AG09309 (cell line): Measurements from ENCODE around the gene CYB561.

ENCODE experiments used
- DNase-seq: peaks from one replicate; pipeline ENCODE4 v3.0.0-alpha.2; 2010; ENCODE audit warnings: low read depth
- H3K4me3 ChIP-seq: 2 replicates; pipeline ENCODE4 v1.5.1; 2011; ENCODE audit warnings: mild to moderate bottlenecking, low read depth, low read length, moderate library complexity; ENCODE audit not compliant: control insufficient read depth
- CTCF ChIP-seq: IDR thresholded peaks from 2 replicates; pipeline ENCODE4 v1.5.1; 2011; ENCODE audit warnings: mild to moderate bottlenecking, low read depth, low read length, inconsistent platforms; ENCODE audit not compliant: insufficient read depth, control insufficient read depth; ENCODE audit errors: missing control alignments

Gene CYB561

DNA sequence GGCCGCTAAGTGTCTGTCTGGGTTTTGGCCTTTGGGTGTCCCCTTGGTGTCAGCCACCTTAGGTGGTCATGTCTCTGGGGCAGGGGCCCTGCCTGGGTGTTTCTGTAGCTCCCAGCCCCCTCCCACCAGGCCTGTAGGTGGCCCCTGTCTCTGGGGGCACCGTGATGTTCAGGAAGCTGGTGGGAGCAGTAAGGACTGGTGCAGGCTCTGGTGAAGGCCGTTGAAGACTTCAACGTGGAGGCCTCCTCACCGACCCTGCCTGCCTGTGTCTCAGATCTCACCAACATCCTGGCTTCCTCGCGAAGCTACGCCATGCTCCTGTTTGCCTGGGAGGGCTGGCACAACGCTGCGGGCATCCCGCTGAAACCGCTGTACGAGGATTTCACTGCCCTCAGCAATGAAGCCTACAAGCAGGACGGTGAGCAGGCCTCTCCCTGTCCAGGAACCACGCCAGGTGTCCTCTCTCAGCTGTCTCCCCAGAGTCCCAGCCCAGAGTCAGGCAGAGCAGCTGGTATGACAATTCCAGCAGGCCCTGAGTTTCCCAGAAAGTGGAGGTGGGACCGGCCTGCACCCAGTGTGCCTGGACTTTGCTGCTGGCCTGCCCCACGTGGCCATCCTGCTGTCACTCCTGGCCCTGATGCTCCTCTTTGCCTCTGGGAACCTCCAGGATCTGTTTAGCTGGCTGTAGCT lies 33.5 kb upstream of the CYB561 start:
- H3K4me3 ChIP-seq = no peak overlapping the region
- TF ChIP-seq CTCF = no peak
- no peak for DNase-seq

DNA sequence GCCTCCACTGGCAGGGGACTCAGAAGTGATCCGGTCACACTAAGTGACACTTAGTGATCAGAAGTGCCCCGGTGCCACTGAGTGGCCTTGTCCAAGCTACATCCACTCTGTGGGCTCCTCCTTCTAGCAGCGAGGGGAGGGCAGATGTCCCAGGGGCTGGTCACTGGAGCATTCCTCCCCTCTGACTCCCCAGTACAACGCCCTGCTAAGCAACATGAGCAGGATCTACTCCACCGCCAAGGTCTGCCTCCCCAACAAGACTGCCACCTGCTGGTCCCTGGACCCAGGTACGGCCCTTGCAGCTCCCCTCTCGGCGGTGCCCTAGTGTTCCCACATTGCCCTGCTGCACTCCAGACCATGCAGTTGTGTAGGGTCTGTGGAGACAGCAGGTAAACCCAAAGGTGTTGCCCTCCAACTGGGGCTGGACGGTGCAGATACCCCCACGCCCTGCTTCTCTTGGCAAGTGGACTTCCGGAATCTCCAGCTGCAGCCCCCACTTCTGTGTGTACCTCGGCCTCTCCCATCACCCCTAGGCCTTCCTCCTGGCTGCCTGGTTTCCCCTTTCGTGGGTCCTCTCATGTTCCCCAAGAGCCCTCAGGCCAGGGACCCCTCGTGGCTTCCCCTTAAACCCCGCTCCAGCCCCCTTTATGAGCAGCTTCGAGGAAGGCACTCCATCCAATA lies 32.8 kb upstream of the CYB561 start:
- peak; percentile 99 for TF ChIP-seq CTCF
- no peak overlapping the region for H3K4me3 ChIP-seq
- DNase-seq = peak; percentile 77

DNA sequence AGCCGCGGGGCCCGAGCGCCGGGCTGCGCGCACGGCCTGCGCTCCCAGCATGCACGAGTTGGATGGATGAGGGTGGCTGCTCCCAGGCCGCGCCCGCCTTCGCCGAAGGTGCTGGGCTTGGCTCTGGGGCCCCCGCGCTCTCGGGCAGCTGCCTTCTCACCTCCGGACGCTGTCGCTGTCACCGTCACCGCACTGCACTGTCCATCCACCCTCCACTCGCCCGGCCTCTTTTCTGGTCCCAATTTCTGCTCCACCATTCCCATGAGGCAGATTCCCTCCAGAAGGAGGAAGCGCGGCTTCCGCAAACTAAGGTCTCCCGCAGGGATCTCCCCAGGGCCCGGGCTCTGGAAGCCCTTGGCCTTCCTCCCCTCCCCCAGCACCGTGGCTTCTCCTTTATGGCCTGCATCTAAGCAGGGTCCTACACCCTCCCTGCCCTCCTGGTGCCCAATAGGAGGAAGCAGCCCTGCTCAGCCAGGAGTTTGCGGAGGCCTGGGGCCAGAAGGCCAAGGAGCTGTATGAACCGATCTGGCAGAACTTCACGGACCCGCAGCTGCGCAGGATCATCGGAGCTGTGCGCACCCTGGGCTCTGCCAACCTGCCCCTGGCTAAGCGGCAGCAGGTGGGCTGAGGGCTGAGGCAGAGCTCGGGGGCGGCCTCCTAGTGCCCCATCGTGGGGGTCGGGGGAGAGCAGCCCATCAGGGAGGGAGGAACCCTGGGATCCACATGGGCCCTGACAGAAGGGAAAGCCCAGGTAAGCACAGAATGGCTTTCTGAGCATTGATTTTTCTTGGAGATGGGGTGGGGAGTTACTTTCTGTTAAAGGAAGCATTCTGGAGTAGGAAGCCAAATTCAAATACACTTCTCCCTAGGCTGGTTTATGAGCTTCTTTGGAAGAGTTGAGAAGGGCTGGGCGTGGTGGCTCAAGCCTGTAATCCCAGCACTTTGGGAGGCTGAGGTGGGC lies 31.7 kb upstream of the CYB561 start:
- no peak for TF ChIP-seq CTCF
- DNase-seq = no peak
- peak overlapping the region; percentile 45 for H3K4me3 ChIP-seq

- peak within 1 kb of the TSS; percentile 45 for H3K4me3 ChIP-seq
- TF ChIP-seq CTCF = no peak
- no peak for DNase-seq
Observed at GRCh38 chr17:63476854-63477479, 30.9 kb upstream of the CYB561 start, which contains the start of gene ACE. ACE (plus strand) TSS chr17:63477061; CDS start chr17:63477095, 34 bp downstream.

- no peak for TF ChIP-seq CTCF
- peak overlapping the region; percentile 45 for H3K4me3 ChIP-seq
- DNase-seq = no peak
Observed at GRCh38 chr17:63476459-63476853, 30.4 kb upstream of the CYB561 start.
